ENCODE data around the gene ADARB2.
"Not testable (repeated sequence)": the region's sequence is repeated elsewhere in the genome, so short reads cannot be mapped to it uniquely, and the experiment has no call there.

ADARB2 gene

DNA sequence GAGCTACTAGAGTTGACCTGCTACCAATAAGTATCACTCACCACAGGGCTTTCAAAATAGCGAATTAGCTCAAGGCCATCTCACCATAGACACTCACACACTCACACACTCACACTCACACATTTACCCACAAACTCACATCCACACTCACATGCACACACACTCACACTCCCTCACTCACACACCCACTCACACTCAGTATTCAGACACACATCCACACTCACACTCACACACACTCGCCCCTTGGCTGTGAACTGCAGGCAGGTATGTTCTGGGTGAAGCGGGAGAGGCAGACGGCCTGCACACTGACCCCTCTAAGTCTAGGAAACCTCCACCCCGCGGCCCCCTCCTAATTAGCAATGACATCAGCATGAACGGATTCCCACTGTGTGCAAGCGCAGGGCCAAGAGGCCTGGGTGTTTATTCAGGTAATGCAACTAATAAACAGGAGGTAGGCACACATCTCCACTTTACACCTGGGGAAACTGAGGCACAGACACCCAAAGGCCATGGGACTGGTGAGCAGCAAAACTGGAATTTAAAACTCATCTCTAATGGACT, 94.6 kb downstream of the ADARB2 start:
- no peak for DNase-seq (ENCODE audit: low spot score)

DNA sequence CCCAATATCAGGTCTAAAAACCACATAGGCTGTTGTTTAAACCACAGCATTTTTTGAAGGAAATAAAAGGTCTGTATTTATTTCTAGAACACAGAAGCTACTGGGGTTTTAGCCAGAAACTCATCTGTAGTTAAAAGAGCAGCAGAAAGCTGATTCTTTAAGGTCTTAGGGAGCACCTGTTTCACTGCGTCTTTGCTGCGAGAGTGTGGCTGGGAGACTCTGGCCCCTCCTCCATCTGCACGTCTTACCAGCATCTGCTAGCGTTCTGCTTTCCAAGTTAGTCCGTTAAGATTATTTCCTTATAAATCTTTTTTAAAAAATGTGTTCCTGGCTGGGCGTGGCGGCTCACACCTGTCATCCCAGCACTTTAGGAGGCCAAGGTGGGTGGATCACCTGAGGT, 95.9 kb downstream of the ADARB2 start:
- no peak for DNase-seq (ENCODE audit: low spot score)

DNA sequence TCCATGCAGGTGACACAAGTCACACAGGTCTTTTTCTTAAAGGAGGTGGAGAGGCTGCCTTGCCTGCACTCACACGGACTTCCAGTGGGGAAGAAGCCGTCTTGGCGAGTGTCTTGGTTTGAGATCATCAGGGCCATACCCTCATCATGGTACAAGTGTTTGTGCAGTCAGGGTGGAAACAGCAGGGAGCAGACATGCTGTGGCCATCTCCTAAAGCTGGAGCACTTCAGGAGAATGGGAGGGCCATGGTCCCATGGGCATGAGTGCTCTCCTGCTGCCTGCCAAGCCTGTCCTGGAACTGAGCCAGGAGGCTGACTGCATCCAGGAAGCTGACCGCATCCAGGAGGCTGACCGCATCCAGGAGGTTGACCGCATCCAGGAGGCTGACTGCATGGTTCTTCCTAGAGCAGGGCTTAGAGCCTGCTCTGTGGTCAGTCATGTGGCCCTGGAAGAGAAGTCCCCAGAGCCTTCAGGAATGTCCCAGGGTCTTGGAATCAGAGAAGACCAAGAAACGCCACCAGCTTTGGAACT, 98.4 kb downstream of the ADARB2 start:
- DNase-seq (ENCODE audit: low spot score), result no peak

DNA sequence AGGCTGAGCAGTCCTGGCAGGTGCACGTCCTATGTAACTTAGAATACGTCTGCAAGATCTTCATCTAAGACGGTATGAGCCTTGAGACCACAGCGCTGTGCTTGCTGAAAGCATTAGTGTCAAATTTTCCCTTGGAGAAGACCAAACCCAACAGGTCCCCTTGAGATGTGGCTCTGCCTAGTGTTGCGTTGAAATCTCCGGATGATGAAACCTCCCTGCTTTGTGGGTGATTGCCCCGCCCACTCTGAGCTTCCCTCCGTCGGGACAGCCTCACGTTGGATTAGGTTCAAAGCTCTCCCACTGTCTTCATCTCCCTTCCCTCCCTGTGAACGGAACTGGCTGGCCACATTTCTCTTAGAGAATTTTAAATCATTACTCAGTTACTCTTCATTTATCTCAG, 102.0 kb downstream of the ADARB2 start:
- no peak for DNase-seq (ENCODE audit: low spot score)

DNA sequence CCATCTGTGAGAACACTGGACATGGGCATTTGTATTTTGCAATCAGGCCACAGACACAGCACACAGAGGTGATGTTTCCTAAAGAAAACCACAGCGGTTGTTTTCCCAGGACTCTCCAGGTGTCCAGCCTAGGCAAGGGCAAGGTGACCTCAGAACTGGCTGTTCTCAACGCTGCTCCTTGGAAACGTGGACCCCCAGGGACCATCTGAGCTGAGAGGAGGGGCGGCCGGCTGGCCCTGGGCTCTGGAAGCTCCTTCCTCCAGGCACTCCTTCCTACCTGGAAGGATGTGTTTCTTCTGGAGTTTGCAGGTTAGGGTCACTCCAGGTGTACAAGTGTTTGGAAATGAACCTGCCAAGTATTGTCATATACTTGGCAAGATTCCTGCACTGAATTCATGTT, 103.1 kb downstream of the ADARB2 start:
- DNase-seq (ENCODE audit: low spot score), result no peak

DNA sequence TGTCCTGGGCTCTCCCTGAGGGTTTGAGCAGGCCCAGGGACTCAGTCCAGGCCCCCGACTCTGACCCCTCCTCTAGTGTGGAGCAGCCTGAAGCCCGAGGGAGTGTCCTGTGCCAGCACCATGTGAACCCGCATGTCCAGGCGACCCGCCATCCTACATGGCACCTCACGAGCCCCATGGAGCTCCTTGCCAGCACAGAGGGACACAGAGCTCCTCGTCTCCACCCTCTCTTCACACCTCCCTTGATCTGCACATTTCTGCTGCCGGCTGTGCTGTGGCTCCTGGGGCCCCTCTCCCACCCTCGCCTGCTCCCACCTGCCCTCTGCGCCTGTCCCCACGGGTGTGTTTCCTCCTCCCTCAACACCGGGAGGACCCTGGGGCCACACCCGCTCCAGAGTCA, 103.5 kb downstream of the ADARB2 start:
- DNase-seq (ENCODE audit: low spot score), result no peak

DNA sequence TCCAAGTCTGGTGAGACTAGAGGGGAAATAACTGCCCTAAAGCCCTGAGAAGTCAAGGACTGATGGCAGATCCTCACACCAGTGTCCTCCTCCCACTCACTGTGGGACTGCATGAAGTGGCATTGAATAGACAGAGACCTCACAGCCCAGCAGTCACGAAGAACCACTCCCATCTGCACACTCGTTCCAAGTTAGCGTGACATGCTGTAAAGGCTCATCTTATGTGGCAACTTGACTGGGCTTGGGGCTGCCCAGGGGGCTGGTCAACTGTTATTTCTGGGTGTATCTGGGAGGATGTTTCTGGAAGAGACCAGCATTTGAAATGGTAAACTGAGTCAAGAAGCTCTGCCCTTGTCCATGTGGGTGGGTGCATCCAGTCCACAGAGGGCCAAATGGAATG, 104.7 kb downstream of the ADARB2 start:
- DNase-seq (ENCODE audit: low spot score), result no peak

DNA sequence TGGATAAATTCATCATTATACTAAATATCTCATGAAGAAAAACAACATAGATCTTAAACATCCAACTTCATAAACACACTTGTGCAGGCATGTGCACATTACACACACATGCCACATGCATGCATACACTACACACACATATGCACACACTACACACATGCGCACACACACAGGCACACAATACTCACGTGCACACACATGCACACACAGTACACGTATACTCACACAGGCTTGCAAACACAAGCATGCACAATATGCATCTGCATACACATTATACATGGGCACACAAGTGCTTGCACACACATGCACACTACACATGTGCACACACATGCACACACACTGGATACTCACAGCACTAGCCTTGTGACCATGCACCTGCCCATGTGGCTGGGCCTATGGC, 105.2 kb downstream of the ADARB2 start:
- DNase-seq (ENCODE audit: low spot score), result no peak

DNA sequence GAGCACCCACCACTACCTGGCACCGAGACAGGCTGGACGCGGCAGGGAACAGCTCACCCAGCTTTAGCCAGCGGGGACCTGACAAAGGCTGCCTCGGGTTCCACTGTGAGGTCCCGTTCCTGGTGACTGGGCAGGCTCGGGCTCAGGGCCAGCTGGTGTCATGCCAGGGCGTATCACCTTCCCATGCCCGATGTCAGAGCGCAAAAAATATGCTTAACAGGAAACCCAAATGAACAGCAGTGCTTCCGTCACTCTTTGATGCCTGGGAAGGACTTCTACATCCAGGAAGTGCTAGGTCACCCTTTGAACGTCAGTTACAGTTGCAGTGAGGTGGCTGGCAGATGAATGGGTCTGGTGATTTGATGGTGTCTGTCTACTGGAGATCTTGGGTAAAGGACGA, 106.0 kb downstream of the ADARB2 start:
- DNase-seq (ENCODE audit: low spot score), result no peak

DNA sequence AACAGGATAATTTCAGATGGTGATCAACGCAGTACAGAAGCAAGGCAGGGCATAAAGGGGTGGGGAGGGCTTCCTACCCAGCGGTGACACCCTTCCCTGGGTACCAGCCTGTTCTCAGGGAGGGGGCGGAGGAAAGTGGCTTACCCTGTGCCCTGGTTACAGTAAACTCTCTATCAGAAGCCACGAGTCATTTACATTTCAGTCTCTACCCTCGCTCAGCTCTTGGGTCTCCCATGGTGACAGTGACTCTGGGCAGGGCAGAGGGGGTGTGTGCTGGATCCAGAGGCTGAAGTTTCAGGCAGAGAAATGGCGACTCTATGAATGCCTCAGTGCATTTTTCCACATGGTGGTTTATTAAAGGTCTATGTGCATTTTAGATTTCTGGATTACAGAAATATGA, 107.0 kb downstream of the ADARB2 start:
- no peak for DNase-seq (ENCODE audit: low spot score)

DNA sequence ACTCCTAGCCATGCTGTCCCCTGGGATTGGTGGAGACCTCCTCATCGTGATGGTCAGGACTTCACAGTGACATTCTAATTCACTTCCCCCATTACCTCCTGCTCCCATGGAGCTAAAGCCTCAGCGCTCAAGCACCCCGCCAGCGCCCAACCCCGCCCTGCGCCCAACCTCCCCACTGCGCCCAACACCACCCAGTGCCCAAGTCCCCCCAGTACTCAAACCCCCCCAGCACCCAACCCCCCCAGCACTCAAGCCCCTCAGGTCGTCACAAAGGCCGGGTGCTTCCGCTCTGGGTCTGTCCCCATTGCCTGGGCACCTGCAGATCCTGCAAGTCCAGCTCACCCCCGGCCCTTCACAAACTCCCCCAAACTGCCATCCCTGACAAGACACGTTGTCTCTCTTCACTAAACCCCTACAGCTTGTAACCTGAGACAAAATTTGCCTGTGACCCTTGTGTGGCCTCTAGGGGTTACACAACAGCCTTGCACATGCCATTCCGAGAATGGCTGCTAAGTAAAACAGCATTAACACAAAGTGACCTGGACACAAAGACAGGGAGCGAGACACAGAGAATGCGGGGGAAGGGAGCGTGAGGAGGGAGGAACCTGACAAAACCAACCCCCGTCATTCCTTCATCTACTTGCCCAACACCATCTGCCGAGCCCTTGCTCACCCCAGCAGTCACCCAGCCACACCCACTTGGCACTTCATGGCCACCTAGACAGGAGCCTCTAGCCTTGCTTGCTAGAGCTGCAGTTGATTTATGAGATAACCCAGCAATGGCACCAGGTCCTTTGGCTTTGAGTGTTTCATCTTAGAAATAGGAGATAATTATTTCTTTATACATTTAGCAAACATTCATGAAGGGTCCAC, 107.8 kb downstream of the ADARB2 start:
- no peak for DNase-seq (ENCODE audit: low spot score)

DNA sequence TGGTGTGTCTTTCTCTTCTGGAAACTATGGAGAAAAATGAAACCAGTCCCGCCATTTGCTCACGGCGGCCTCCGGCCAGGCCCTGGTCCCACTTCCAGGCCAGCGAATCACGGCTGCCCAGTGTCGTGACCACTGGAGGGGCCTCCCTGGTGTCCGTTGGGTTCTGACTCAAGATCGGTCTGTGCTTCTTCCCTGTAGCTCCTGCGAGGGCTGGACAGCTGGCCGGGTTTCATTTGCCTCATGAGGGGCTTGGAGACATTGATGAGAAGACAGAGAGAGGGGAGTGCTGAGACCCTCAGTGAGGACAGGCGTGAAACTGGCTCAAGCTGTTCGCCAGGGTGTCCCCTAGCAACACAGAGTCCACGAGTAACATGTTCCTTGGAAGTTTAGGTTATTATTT, 108.6 kb downstream of the ADARB2 start:
- DNase-seq (ENCODE audit: low spot score), result no peak

DNA sequence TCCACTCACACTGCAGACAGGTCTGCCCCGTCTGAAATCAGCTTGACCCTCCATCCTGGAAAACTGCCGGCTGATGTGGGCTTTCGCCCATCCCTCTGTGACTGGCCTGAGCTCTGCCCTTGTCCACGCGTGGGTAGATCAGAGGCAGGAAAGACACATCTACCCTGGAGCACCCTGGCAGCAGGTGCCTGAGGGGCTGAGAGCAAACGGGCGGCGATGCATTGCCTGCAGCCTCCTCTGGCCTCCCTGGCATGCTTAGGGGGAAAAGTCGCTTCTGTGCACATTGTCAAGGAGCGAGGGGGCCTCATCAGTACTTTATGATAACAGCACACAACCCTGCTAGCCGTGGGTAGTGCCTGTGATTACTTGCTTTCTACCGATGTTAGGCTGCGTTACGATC, 109.4 kb downstream of the ADARB2 start:
- DNase-seq (ENCODE audit: low spot score), result no peak

DNA sequence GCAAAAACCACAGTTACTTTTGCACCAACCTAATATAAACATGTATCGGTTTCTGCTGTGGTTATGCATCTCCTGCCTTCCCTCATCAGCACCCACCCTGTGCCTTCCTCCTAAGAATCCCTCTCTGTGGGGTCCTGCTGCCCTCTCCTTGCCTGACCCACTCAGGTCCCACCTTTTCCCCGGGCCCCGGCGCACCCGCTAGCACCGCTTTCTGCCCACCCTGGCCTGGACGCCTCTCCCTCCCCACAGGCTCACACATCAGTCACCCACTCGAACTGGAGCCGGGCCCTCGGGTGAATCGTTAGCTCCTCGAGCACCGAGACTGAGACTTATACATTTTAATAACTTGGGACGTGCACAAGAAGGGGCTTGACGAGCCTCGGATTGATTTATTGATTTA, 110.5 kb downstream of the ADARB2 start:
- no peak for DNase-seq (ENCODE audit: low spot score)

DNA sequence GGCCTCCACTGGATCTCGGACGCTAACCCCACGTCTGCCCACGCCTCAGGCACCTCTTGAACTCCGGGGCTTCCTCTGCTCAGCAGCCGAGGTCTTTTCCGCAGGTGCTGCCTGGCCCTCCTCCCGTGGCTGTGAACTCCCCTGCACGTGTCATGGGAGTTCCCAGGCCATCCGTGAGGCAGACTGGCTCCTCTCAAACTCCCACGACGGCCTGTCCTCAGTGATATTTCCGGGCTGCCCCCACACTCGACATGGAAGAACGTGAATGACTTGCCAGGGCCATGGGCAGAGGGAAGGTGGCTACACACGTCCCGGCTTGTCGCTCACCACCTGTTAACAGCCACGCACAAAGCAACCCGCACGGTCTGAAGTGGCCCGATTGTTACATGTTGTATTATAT, 110.9 kb downstream of the ADARB2 start:
- no peak for DNase-seq (ENCODE audit: low spot score)

DNA sequence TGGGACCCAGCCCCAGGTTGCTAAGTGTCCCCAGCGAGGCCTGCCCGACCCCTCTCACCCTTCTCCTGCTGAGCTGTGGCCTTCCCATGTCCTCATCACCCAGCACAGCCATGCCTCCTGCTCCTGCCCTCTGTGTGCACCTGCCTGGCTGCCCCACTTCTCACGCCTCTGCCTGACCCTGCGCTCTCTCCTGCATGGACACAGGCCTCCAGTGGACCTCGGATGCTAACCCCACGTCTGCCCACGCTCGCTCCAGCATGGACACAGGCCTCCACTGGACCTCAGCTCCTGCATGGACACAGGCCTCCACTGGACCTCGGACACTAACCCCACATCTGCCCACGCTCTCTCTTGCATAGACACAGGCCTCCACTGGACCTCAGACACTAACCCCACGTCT, 111.6 kb downstream of the ADARB2 start:
- no peak for DNase-seq (ENCODE audit: low spot score)

DNA sequence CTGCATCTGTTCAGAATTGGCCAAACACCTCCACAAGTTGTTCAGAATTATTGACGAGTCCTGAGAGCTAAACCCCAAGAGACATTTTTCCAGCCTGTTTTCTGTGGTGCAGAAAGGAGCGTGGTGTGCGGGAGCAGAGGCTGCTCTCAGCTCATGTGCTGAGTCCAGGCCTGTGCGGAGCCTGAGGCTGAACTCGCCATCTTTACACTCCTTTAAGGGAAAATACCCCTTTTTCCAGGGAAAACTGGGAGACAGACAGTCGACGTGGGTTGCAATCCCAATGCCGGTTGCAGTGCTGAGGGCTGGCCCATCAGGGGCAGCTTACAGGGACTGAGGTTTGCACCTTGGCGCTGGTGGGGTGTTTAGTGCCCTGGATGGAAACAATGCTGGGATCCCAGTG, 112.2 kb downstream of the ADARB2 start:
- DNase-seq (ENCODE audit: low spot score), result no peak

DNA sequence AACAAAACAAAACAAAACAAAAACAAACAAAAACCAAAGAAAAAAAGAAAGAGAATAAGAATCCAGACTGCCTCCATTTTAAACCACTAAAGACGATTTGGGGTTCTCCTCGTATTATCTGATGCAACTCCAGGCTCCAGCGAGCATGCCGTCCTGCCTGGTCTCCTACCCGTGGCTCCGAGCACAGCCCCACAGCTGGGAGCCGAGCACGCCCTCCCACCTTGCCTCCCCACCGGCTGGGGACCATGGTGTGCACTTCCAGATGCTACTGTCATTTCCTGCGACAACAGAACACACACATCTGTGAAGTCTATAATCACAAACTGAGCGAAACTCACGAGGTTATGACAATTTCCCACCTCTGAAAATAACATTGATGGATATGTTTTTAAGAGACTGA, 113.1 kb downstream of the ADARB2 start:
- no peak for DNase-seq (ENCODE audit: low spot score)

DNA sequence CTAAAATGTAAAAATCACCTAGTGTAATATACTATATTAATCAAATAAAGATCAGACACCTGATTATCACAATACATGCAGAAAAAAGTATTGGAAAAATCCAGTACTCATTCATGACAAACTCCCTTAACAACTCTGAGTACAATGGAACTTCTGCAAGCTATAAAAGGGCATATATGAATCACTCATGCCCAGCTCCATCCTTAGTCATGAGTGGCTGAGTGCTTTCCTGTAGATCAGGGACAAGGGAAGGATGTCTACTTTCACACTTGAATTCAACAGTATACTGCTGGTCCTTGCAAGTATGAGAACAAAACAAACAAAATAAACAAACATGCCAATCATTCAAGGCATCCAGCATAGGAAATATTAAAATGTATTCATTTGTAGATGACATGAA, 116.5 kb downstream of the ADARB2 start:
- no peak for DNase-seq (ENCODE audit: low spot score)

DNA sequence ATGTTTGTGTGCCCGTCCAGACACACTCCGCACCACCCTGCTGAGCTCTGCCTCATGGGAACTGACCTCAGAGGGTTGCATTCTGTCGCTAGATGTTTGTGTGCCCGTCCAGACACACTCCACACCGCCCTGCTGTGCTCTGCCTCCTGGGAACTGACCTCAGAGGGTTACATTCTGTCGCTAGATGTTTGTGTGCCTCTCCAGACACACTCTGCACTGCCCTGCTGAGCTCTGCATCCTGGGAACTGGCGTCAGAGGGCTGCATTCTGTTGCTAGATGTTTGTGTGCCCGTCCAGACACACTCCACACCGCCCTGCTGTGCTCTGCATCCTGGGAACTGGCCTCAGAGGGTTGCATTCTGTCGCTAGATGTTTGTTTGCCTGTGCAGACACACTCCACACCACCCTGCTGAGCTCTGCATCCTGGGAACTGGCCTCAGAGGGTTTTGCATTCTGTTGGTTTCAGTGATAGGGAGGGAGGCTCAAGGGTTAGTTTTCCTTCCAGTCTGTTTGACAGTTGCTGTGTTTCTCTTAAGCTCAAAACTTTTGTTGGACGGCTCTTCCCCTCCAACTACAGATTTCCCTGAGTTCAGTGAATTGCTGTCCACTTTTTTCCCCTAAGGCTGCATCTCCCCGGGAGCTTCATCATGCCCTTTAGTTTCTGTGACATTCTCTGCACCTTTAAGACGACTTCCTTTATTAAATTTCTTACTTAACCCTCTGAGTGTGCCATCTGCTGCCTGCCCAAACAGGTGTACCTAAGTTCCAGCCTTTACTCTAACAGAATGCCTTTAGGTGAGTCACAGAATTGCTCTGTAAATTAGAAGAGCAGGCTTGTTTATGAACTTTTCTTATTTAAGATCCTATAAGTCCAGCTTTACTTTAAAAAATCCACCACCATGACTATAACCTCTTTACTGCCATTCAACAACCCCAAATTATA, 119.7 kb downstream of the ADARB2 start:
- not testable (repeated sequence) for DNase-seq (ENCODE audit: low spot score)

DNA sequence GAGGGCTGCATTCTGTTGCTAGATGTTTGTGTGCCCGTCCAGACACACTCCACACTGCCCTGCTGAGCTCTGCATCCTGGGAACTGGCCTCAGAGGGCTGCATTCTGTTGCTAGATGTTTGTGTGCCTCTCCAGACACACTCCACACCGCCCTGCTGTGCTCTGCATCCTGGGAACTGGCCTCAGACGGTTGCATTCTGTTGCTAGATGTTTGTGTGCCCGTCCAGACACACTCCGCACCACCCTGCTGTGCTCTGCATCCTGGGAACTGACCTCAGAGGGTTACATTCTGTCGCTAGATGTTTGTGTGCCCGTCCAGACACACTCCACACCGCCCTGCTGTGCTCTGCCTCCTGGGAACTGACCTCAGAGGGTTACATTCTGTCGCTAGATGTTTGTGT, 120.6 kb downstream of the ADARB2 start:
- DNase-seq (ENCODE audit: low spot score), result not testable (repeated sequence)

DNA sequence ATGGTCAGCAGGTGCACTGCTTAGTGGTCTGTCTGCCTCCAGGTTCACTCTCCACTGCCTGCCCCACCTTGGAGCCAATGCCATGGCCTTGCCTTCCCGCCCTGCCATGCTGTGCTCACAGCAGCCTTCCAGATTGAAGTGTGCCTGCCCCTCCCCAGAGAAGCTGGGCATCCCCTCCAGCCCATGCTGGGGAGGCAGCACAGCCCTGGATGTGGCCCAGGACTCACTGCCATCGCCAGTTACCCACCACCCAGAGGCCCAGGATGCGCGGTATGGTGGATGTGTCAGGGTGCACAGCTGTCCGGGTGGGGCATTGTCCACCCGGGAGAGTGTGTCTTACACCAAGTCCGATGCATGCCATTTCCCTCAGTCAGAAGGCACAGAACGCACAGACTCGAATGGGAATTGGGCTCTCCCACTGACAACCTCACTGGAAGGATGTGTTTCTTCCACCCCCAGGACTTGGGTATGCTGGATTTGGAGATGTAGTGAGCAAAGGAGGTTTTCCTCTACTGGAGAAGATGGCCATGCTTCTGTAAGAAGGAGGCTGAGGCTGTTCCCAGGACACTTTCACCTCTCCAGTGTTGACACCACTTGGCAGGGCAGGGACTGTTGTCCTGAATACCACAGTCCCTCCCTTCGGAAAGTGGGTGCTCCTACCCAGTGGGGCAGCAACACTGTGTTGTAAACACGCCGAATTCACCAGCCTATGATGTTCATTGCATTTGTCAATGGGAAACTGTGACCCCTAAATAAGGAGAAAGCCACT, 122.0 kb downstream of the ADARB2 start:
- no peak for DNase-seq (ENCODE audit: low spot score)

Measured in GM03348 (cell line).